Activated T-cell treated with anti-CD3 and anti-CD28 coated beads, Interleukin-2, amount 50 U/mL, for 48 hours (primary cell): ENCODE measurements around the gene RBMX2.
"Not testable (repeated sequence)": the region's sequence is repeated elsewhere in the genome, so short reads cannot be mapped to it uniquely, and the experiment has no call there.

Experiments
- DNase-seq, 2 experiments: peaks; one replicate each; pipeline ENCODE4 v3.0.0-alpha.2; 2020

RBMX2 gene

GRCh38 chrX:130401415-130402207, at the start of gene RBMX2:
Gene RBMX2 (plus strand): TSS chrX:130401987. CDS start chrX:130402033, 46 bp downstream.
- peak; percentile 69 to 77 for DNase-seq

GRCh38 chrX:130352050-130352449, 49.7 kb upstream of the RBMX2 start:
- not testable (repeated sequence) for DNase-seq

- DNase-seq = no peak
Measured at GRCh38 chrX:130376077-130376476, 25.7 kb upstream of the RBMX2 start.

- no peak for DNase-seq
Measured at GRCh38 chrX:130378024-130378669, 23.6 kb upstream of the RBMX2 start.

- no peak for DNase-seq
Measured at GRCh38 chrX:130385520-130385919, 16.3 kb upstream of the RBMX2 start, which contains the start of gene GPR119. Gene GPR119 (minus strand): TSS chrX:130385674. CDS start chrX:130385447, 227 bp downstream.

GRCh38 chrX:130386408-130386808, 15.4 kb upstream of the RBMX2 start:
- DNase-seq = no peak

GRCh38 chrX:130393451-130394074, 8.2 kb upstream of the RBMX2 start:
- DNase-seq = peak in 1 of 2 experiments; percentile 24

GRCh38 chrX:130395341-130395740, 6.4 kb upstream of the RBMX2 start:
- no peak for DNase-seq

GRCh38 chrX:130402208-130402684, 459 bp downstream of the RBMX2 start:
- DNase-seq = no peak

GRCh38 chrX:130413415-130413814, 11.6 kb downstream of the RBMX2 start:
- no peak for DNase-seq

- no peak for DNase-seq
Measured at GRCh38 chrX:130414800-130415199, 13.0 kb downstream of the RBMX2 start.

- DNase-seq = no peak
Measured at GRCh38 chrX:130415201-130415600, 13.4 kb downstream of the RBMX2 start.

- DNase-seq = no peak
Measured at GRCh38 chrX:130416785-130417184, 15.0 kb downstream of the RBMX2 start.

GRCh38 chrX:130418066-130418465, 16.3 kb downstream of the RBMX2 start:
- DNase-seq = no peak

GRCh38 chrX:130418740-130419139, 17.0 kb downstream of the RBMX2 start:
- no peak for DNase-seq

- no peak for DNase-seq
Measured at GRCh38 chrX:130419263-130419662, 17.5 kb downstream of the RBMX2 start.

- no peak for DNase-seq
Measured at GRCh38 chrX:130426531-130426930, 24.7 kb downstream of the RBMX2 start.

- not testable (repeated sequence) for DNase-seq
Measured at GRCh38 chrX:130429236-130429635, 27.4 kb downstream of the RBMX2 start.

- no peak for DNase-seq
Measured at GRCh38 chrX:130435937-130436336, 34.1 kb downstream of the RBMX2 start.

- DNase-seq = not testable (repeated sequence)
Measured at GRCh38 chrX:130437996-130438395, 36.2 kb downstream of the RBMX2 start.

- no peak for DNase-seq
Measured at GRCh38 chrX:130443875-130444274, 42.1 kb downstream of the RBMX2 start.

GRCh38 chrX:130444641-130445336, 43.0 kb downstream of the RBMX2 start:
- no peak for DNase-seq

GRCh38 chrX:130446974-130447373, 45.2 kb downstream of the RBMX2 start:
- no peak for DNase-seq
